Thyroid gland (tissue), 4 donors: Measurements from ENCODE around the gene SPINT3.
A peak's percentile ranks its signal among the peaks of the same experiment; 100 is the strongest.

ENCODE experiments used
- POLR2A ChIP-seq, 2 donors: fragments of 450-650 bp; IDR thresholded peaks; one replicate each; pipeline ENCODE4 v1.6.1; 2017; ENCODE audit warnings: antibody characterized with exemption in 2 of 2, mild to moderate bottlenecking in 2 of 2, moderate library complexity in 1 of 2
- TF ChIP-seq, protein P1 (sequence below), 6 experiments: fragments of 200-600 bp in 3 of 6; fragments of 450-650 bp in 3 of 6; sonication (generic) in 3 of 6; IDR thresholded peaks; one replicate each; pipeline ENCODE4 v1.5.1; 2016 to 2019; ENCODE audit warnings: antibody characterized with exemption in 6 of 6, mild to moderate bottlenecking in 2 of 6, inconsistent platforms in 1 of 6, moderate library complexity in 1 of 6

DNA sequence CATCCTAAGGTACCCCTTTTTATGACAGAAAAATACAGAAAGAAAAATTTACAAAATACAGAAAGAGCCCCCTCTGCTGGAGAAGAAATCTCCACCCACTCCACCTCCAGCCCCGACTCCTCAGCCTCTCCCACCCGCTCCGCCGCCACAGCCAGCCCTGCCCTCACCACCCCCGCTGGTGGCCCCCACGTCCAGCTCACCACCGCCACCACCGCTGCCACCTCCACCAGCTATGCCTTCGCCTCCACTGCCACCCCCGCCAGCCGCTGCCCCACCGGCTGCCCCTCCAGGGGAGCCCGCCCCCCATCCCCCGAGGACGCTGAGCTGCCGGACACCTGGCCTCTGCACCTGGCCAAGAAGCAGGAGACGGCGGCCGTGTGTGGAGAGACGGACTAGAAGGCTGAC lies 28.2 kb downstream of the SPINT3 start:
- no peak for TF ChIP-seq POLR2A (IDR thresholded peaks at IDR 0.05)
- TF ChIP-seq, protein P1, sequence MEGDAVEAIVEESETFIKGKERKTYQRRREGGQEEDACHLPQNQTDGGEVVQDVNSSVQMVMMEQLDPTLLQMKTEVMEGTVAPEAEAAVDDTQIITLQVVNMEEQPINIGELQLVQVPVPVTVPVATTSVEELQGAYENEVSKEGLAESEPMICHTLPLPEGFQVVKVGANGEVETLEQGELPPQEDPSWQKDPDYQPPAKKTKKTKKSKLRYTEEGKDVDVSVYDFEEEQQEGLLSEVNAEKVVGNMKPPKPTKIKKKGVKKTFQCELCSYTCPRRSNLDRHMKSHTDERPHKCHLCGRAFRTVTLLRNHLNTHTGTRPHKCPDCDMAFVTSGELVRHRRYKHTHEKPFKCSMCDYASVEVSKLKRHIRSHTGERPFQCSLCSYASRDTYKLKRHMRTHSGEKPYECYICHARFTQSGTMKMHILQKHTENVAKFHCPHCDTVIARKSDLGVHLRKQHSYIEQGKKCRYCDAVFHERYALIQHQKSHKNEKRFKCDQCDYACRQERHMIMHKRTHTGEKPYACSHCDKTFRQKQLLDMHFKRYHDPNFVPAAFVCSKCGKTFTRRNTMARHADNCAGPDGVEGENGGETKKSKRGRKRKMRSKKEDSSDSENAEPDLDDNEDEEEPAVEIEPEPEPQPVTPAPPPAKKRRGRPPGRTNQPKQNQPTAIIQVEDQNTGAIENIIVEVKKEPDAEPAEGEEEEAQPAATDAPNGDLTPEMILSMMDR (IDR thresholded peaks at IDR 0.05) = peak in 4 of 6 experiments; percentile 10 to 53 (median 33)
